GM18909 (cell line): ENCODE measurements around the gene CREB5.

Source experiments
- ATAC-seq: cut with Tn5 transposase; IDR thresholded peaks from one replicate; pipeline ENCODE4 v1.9.1; 2021; ENCODE audit warnings: mild to moderate bottlenecking; ENCODE audit not compliant: unreplicated experiment, poor library complexity

CREB5 gene

DNA sequence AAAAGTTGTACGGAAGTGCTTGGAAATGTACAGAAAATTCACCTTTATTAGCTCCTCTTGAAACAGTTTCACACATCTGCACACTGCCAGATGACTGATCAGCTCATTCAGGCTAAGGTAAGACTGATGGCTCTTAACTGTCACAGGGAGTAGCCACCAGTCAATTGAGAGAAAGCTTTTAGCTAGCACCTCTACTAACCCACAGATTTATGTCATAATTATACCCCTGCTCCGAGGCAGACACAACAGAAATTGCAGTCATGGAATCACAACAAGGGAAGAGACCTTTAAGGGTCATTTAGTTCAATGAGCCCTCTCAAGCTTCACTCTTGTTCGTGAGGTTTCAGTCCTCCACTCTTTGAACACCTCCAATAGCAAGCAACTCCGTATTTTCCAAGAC is 310.4 kb downstream of the CREB5 start:
- no peak for ATAC-seq

DNA sequence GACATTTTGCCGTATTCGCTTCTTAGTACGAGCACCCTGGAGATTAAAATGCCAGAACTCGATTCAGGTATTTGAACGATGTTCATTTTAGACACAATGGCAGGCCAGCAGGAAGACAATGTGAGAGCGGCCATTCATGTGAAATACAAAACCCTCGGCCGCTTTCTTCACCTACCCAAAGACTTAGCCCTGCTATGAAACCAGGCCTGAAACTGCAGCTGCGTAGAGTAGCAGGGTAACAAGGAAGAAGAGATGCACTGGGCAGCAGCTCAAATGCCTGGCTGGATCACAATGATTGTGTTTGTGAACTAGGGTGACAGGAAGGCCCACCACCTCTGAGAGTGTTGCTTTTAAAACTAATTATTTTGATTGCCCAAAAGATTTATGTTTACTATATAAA is 311.0 kb downstream of the CREB5 start:
- no peak for ATAC-seq

DNA sequence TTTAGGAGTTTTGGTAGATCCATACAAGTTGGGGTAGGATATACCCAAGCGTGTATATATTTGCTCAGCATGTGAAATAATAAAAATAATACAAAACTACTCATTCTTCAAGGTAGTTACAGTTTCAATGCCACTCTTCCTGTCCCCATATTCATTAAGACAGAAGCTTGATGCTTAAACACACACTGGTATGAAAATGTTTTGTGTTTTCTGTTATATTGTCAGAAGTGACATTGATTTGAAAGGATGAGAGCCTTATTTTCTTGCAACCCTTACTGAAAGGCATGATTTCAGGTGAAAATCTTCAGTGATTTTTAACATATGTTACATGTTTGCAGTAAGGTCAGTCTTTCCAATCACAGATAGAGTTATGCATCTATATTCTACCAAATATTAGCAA is 312.2 kb downstream of the CREB5 start:
- no peak for ATAC-seq

DNA sequence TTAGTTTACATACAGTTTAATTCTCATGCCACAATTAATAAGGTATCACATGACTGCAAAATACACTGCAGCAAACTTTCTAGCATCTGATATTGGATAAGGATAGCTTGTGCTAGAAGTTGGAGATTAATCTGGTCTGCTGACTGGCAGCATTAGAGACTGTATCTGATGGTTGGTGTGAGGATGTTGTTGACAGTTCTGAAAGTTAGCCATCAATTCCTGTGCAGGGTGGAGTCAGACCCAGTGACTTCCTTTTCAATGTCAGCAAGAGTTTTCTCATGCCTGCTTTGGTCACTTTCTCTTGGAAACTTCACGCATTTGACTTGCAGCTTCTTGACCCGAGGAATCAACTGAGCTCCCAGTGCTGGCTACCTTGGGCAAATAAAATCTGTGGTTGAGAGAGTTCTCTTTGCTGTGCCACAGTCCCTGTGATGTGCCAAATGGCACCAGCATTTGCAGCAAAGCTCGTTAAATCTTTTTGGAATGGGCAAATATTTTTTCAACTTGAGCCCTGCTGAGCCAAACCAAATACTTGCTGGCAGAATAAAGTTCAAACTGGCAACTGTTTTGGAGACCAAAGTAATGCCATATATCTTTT is 312.8 kb downstream of the CREB5 start:
- ATAC-seq, result no peak

DNA sequence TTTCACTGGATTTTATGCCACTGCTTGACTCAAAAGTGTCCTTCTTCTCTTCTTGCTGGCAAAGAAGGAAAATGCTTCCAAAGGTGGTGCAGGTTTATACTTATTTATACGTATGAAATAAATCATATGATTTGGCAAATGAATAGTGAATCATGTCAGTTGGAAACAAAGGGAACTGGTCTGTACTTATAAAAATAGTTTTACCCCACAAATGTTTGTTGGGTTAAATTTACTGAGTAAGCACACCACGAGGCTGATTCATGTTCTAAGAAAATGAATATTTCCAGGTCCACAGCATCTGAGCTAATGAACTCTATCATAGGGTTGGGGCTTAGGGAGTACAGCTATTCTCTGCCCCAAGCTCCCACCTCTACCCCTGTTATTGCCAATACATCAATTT is 313.6 kb downstream of the CREB5 start:
- ATAC-seq, result no peak

DNA sequence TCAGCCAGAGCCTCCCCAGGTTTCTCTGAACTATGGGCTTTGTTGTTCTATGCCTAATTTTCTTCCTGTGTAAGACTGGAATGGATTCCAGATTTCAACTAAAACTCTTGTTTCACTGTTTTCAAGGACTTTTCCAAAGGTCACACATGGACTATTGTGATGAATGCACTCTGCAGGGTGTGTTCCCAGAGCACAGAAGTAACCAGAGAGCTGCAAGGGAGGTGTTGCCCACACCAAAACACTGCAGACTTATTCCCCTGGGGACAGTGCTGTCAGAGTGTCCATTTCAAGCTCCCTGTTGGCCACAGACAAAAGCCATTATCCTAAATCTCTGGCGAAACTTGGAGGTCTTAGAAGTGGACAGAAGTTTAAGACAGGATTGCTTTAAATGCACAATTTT is 314.2 kb downstream of the CREB5 start:
- ATAC-seq, result no peak

DNA sequence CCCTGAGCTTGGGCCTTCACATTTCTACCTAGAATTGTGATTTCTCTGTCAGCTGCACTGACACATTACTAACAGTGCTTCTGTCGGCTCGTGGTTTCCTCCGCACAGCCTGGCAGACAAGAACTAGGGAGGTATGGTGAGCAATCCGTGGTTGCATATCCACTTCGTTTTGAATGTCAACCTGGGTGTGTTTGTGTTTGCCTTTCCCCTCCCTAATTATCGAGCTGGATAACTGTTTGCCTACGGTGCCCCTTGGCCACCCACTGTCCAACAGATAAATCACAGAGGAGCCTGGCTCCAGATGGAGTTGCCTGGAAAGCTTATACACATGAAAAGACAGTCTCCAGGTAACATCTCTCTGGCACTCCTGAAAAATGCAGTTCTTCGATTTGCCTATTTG is 317.0 kb downstream of the CREB5 start:
- ATAC-seq, result no peak

DNA sequence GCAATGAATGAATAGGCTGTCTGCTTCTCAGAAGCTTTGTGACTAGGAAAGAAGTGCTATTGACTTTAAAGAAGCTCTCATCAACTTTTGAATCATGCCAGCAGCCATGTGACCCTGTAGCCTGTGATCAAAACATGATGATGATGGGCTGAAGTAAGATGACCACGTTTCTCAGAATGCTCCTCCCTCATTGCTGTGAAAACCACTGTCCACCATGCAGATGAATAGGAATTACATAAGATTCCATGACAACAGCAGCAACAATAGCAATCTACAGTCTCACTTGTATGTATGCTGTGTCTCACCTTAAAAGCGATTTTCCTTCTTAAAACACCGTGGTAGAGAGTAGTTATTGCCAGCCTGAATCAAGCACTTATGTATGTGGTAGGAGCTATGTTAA is 317.4 kb downstream of the CREB5 start:
- ATAC-seq, result no peak

DNA sequence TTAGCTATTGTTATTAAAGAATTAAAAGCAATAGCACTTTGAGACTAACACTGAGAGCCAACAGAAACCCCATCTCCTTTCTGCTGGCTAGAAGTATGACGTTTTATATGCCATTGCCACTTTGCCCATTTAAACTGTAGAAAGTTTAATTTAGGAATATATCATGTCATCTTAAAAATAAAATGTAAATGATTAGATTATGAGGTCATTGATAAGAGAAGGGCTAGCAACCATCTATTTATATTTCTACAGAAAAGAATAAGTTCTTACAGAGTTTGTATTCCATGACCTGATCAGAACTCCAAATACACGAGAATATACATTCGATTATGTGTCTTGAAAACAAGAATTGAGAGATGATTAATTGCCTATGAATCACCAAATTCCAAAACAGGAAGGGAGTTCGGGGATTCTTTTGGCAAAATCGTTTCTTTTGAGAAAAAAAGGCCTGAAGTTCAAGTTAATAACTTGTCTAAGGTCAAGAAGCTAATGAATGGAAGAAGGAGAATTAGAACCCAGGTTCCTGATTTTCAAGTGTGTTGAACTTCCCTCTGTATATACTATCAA is 318.9 kb downstream of the CREB5 start:
- no peak for ATAC-seq

DNA sequence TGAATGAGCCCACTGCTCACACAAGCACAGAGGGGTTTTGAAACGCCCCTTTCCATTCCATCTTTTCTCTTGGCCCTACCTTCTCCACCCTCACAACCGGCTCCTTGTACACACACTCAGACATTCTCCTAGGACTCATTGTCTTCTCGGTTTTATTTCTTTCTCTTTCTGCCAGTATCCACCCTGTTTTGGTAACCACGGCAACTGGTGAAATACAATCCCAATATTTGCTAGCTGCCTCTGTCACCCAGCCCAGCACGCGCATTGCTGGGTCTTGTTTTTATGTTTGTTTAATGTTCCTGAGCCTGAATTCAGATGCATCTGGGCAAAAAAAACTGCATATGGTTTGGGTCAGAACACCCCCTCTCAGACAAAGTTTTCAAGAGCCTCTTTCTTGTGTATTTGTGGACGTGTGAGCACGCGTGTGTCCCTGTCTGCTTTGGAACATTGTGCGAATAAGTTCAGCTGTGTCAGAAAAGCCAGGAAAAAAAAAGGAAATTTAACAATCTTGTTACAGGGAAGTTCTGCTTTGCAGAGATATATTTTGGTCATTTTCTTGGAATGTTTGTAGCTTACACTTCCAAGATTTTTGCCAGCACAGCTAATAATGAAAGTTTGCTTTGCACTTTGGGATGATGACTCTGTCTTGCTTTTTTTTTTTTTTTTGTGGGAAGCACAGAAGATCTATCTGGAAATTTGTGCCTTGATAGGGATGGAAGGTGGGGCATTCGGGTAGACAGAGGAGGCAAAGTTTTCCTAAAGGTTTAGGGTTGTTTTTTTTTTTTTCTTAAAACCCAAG is 320.0 kb downstream of the CREB5 start:
- no peak for ATAC-seq

DNA sequence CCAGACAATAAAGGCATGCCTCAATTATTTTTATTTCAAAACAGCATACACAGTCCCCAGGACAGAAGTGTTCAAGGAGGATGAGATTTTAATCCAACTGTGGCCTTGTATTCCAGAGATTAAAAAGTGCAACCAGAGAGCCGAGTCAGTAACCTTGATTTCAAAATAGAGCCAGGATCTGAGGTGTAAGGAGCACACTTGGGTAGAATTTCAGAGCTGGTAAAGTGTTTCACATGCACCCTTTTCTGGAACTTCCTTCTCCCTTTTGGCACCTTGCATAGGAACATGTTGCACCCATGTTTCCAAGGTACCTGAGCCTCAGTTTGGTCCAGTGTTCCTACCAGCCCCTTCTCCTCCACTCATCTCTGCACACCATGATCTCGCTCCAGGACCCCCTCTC is 320.7 kb downstream of the CREB5 start:
- no peak for ATAC-seq

DNA sequence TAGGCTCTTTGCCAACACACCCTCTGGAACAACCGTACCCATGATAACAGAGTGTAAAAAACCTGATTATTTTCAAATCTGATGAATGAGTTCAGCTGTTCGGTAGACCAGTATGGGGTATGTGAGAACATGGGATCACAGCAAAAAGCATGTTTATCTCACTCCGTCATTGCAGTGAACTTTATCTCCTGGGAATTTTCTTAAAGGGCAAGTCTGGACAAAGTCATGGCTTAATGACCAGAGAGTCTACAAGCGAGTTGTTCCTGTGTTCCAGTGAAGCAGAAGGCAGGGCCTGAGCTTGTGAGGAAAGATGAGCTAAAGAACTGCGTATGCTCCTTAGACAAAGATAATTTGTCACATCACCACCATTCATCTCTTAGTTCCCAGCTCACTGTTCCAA is 326.1 kb downstream of the CREB5 start:
- no peak for ATAC-seq

DNA sequence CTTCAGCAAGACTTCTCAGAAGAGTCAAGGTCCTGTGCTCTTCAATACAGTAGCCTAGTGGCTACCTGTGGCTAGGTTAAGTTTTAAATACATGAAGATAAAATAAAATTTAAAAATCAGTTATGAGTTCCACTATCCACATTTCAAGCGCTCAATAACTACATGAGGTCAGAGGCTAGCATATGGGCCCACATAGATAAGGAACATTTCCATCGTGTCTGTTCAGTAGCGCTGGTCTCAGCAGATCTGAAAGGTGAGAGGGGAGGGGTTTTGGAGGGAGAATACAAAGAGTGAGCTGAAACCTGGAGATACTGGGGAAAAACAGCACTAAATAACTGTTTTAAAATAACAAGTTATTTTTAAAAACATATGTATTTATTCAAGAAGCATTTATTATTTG is 326.8 kb downstream of the CREB5 start:
- ATAC-seq, result no peak

DNA sequence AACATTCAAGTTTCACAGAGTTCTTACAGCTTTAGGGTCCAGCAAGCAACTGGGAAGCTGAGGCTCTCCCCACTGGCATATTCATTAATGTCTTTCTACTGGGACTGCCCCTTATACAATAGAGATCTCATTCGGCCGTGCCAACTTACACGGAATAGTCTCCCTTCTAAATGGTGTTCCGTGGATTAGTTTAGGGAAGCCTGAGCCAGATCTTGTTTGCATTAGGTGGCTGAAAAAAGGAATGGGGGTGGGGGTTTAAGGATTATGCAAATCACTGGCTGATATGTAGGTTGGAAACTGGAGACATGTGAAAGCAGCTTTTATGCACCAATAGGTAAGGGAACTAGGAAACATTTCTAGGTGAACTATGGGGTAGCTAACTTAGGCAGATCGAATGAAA is 327.5 kb downstream of the CREB5 start:
- no peak for ATAC-seq

DNA sequence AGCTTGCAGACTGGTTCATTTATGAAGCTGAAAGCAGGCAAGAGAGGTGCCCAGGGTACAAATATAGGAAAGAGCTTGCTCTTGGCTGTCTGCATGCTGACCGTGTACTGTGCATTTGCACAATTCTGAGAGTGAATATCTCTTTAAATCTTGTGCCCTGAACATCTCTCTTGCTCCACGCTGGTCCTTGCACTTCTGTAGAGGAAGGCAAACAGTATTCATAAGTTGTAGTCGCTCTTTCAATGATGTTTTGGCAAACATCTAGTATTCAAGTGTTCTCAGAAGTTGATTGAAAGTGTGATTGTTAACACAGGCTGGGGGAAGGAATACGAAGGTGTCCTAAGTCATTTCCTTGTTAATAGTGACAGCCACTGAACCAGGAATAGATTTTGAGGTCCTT is 332.6 kb downstream of the CREB5 start:
- no peak for ATAC-seq

DNA sequence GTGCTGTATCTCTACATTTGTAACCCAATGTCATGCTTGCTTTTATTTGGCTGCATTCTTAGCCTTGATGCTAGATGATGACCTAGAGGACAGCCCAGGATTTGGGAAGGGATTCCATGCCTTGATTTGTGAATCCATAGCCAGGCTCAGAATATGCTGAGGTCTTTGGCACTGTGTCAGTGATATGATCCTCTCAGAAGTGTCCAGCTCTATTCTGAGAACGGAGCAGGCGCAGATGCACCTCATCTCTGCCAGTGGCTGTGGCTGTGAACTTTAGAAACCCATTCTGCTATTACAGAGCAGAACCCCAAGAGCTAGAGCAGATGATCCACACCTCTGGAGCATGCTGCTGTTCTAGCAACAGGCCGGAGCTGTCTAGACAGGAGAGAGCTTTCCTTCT is 333.0 kb downstream of the CREB5 start:
- ATAC-seq, result no peak

DNA sequence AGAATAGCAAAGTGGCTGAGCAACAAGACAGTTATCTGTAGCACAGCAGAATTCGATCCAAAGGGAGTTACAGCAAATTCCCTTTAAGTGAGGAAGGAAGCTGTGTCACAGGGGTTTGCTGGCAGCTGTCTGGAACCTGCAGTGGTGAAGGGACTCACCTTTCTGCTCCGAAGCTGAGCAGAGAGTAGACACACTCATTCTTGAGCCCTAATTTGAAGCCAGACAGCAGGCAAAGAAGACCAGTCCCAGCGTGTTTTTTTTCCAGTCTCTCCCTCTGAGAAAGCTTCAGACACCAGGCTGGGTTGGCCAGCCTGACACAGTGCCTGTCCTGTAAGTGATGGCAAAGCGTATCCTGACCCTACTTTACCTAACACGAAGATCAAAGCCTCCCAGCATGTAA is 335.1 kb downstream of the CREB5 start:
- no peak for ATAC-seq

DNA sequence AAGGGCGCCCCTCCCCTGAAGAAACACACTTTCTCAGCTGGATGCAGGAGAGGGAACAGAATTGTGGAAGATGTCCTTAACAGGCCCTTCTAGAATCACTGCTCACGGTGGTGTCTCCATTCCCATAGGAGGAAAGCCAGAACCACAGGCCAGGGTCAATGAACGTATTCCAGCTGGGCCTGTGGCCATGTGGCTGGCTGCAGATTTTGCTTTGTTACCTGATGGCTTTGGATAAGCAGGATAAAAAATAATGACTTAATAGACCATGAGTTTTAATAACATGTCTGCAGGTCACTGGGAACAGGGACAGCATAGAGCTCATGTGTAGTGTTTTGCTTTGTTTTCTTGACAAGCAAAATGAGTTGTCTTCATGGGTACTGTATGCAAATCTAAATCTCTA is 335.5 kb downstream of the CREB5 start:
- ATAC-seq, result no peak

DNA sequence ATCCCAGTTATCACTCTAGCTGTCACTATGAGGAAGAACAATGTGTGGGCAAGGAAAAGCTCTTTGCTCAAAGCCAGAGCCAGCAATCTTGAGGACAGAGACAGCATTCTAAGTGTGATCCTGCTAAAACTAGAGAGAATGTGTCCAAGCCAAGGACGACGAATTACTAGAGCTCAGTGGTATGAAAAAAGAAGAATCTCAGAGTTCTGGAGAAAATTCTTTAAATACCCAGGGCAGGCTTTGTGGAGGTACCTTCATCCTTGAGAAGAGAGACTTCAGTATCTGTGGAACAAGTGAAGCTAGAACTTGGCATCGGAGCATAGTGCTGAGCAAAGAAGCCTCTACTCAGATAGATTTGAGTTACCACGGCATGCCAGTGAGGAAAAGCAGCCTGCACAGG is 336.0 kb downstream of the CREB5 start:
- ATAC-seq, result no peak

DNA sequence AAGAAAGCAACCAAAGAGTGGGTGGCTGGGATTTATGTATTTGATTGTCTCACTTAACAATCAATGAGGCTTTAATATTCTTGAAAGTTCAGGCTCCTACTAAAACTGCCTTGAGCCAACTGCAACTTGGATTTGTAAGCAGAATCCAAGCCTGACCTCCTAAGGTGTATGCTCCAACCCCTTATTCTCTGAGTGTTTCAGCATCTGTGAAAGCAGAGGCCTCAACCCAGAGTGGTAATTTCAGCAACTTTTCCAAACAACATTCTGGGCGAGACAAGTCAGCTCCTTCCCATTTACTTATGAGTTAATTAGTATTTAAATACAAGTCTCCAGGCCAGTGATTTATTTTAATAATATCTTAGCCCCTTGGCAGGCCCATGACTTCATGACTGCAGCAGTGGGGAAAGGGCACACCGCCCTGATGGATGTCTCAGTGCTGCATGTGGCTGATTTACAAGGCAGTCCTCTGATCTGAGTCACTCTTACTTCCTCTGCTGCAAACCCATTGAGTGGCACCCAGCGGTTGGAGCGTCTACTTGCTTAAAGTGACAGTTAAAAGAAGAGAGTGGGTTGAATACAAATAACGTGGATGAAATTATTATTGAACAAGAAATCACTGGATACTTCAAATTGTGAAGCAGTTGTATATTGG is 336.7 kb downstream of the CREB5 start:
- ATAC-seq, result no peak

DNA sequence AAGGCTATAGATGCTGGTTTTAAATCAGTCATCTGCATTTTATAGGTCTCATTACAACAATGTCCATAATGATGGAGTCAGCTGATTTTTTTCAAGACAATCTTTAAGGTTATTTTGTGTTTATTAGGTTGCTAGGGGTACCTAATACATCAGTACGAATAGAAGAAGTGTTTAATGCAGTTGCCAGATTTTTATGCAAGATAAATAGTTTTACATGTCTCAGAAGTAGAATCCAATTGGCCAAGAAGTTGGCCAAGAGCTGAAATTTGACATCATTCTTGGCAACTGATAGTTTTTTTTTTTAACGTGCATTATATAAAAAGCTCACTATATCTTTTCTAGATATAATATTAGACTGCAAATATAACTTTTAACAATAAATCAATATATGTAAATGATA is 337.3 kb downstream of the CREB5 start:
- no peak for ATAC-seq
